ENCODE measurements around the gene MSRB1.
"Not testable (repeated sequence)": the region's sequence is repeated elsewhere in the genome, so short reads cannot be mapped to it uniquely, and the experiment has no call there.

MSRB1 gene

GRCh38 chr16:1902547-1903219 is 40.3 kb downstream of the MSRB1 start:
- Histone ChIP-seq H3K27ac (replicated peaks) (no peak overlapping the region), H3K27me3 (ENCODE audit: insufficient read depth, poor library complexity, severe bottlenecking) (peaks cover 17% of the 10 kb centered on the region), H3K4me3 (replicated peaks; ENCODE audit: insufficient read depth, low read length) (no peak overlapping the region)
- TF ChIP-seq CTCF (IDR thresholded peaks at IDR 0.05; ENCODE audit: insufficient read depth, low read length) (no peak), SPI1 (IDR thresholded peaks at IDR 0.05; ENCODE audit: borderline replicate concordance, low read depth) (no peak), POLR2AphosphoS5 (IDR thresholded peaks at IDR 0.05; ENCODE audit: low read depth) (no peak), GABPA (IDR thresholded peaks at IDR 0.05; ENCODE audit: low read depth) (no peak)
- TF ChIP-seq, protein P1, sequence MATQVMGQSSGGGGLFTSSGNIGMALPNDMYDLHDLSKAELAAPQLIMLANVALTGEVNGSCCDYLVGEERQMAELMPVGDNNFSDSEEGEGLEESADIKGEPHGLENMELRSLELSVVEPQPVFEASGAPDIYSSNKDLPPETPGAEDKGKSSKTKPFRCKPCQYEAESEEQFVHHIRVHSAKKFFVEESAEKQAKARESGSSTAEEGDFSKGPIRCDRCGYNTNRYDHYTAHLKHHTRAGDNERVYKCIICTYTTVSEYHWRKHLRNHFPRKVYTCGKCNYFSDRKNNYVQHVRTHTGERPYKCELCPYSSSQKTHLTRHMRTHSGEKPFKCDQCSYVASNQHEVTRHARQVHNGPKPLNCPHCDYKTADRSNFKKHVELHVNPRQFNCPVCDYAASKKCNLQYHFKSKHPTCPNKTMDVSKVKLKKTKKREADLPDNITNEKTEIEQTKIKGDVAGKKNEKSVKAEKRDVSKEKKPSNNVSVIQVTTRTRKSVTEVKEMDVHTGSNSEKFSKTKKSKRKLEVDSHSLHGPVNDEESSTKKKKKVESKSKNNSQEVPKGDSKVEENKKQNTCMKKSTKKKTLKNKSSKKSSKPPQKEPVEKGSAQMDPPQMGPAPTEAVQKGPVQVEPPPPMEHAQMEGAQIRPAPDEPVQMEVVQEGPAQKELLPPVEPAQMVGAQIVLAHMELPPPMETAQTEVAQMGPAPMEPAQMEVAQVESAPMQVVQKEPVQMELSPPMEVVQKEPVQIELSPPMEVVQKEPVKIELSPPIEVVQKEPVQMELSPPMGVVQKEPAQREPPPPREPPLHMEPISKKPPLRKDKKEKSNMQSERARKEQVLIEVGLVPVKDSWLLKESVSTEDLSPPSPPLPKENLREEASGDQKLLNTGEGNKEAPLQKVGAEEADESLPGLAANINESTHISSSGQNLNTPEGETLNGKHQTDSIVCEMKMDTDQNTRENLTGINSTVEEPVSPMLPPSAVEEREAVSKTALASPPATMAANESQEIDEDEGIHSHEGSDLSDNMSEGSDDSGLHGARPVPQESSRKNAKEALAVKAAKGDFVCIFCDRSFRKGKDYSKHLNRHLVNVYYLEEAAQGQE (IDR thresholded peaks at IDR 0.05; ENCODE audit: insufficient replicate concordance, low read depth) = no peak
- no peak for DNase-seq (ENCODE audit: low read depth in 1 of 2, low spot score in 1 of 2)

- no peaks in the 10 kb centered on the region for H3K27me3 ChIP-seq (ENCODE audit: insufficient read depth, poor library complexity, severe bottlenecking)
- no peak for TF ChIP-seq SPI1 (IDR thresholded peaks at IDR 0.05; ENCODE audit: borderline replicate concordance, low read depth)
- TF ChIP-seq CTCF (IDR thresholded peaks at IDR 0.05; ENCODE audit: insufficient read depth, low read length) = no peak
- no peak for TF ChIP-seq GABPA (IDR thresholded peaks at IDR 0.05; ENCODE audit: low read depth)
- TF ChIP-seq, protein P1 (IDR thresholded peaks at IDR 0.05; ENCODE audit: insufficient replicate concordance, low read depth) = no peak
- no peak for TF ChIP-seq POLR2AphosphoS5 (IDR thresholded peaks at IDR 0.05; ENCODE audit: low read depth)
- no peak overlapping the region for H3K4me3 ChIP-seq (replicated peaks; ENCODE audit: insufficient read depth, low read length)
- DNase-seq (ENCODE audit: low read depth in 1 of 2, low spot score in 1 of 2) = no peak
- no peak overlapping the region for H3K27ac ChIP-seq (replicated peaks)
Observed at GRCh38 chr16:1900452-1900774, 42.6 kb downstream of the MSRB1 start.

DNA sequence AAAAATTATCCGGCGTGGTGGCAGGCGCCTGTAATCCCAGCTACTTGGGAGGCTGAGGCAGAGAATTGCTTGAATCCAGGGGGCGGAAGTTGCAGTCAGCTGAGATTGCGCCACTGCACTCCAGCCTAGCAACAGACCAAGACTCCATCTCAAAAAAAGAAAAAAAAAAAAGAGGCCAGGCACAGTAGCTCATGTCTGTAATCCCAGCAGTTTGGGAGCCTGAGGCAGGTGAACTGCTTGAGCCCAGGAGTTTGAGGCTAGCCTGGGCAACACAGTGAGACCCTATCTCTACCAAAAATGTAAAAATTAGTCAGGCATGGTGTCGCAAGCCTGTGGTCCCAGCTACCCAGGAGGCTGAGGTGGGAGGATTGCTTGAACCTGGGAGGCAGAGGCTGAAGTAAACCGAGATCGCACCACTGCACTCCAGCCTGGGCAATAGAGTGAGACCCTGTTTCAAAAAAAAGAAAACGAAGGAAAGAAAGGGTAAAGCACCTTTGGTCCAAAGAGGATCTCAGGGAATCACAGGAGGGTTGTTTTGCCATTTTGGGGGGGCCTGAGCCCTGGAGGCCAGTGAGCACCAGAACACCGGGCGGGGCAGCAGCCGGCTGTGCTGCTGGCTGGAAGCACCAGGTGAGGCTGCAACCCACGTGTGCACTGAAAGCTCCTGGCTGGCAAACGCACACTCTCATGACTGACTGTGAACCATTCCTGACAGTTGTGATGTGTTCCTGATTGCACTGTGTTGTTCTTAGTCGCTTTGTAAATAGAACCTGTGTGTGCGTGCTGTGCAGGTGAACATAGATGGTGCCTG is 43.2 kb downstream of the MSRB1 start:
- peak in 1 of 2 experiments; percentile 48 for DNase-seq (ENCODE audit: low read depth in 1 of 2, low spot score in 1 of 2)
- TF ChIP-seq SPI1 (IDR thresholded peaks at IDR 0.05; ENCODE audit: borderline replicate concordance, low read depth) = no peak
- TF ChIP-seq GABPA (IDR thresholded peaks at IDR 0.05; ENCODE audit: low read depth) = no peak
- TF ChIP-seq, protein P1 (IDR thresholded peaks at IDR 0.05; ENCODE audit: insufficient replicate concordance, low read depth) = no peak
- TF ChIP-seq CTCF (IDR thresholded peaks at IDR 0.05; ENCODE audit: insufficient read depth, low read length) = no peak
- no peak for TF ChIP-seq POLR2AphosphoS5 (IDR thresholded peaks at IDR 0.05; ENCODE audit: low read depth)
- H3K4me3 ChIP-seq (replicated peaks; ENCODE audit: insufficient read depth, low read length) = no peak overlapping the region
- no peaks in the 10 kb centered on the region for H3K27me3 ChIP-seq (ENCODE audit: insufficient read depth, poor library complexity, severe bottlenecking)
- H3K27ac ChIP-seq (replicated peaks) = no peak overlapping the region

GRCh38 chr16:1897692-1898091 is 45.3 kb downstream of the MSRB1 start:
- DNase-seq (ENCODE audit: low read depth in 1 of 2, low spot score in 1 of 2); H3K27me3 ChIP-seq (ENCODE audit: insufficient read depth, poor library complexity, severe bottlenecking); H3K4me3 ChIP-seq (replicated peaks; ENCODE audit: insufficient read depth, low read length); H3K27ac ChIP-seq (replicated peaks): not testable (repeated sequence)

All from HL-60 (cell line).